Stimulated activated CD8-positive, alpha-beta memory T cell treated with anti-CD3 and anti-CD28 coated beads, Interleukin-4, amount 100 ng/mL, for 1 hour (primary cell): ENCODE measurements around the gene EPB41L3.

ENCODE experiments used
- DNase-seq, 2 donors: peaks; one replicate each; pipeline ENCODE4 v3.0.0-alpha.2; 2020; ENCODE audit warnings: low read depth in 2 of 2, low spot score in 1 of 2

EPB41L3 gene

GRCh38 chr18:5456577-5457461 is 87.0 kb downstream of the EPB41L3 start:
- DNase-seq = no peak

- no peak for DNase-seq
Measured at GRCh38 chr18:5455674-5456073, 88.1 kb downstream of the EPB41L3 start.

DNA sequence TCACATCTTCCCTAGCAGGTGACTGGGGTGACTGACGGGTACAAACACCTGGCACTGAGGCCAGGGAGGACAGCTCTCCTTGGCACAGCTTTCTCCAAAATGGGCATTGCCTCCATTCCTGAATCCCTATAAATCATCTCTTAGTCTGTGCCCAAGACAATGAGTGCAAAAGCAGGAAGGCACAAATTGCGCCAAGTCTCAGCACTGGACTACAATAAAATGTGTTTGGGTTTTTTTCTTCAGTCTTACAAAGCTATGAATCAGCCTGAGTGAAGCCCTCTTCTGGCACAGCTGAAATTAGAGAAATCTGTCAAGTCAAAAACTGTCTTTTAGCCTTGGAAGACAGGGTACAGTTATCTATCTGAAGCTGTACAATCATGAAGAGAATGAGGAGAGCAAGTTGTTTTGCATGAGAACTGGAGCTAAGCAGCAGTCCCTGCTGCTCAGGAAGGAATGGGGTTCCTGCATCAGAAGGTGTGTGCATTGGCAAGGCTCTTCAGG is 90.8 kb downstream of the EPB41L3 start:
- no peak for DNase-seq

GRCh38 chr18:5451871-5452270 is 91.9 kb downstream of the EPB41L3 start:
- DNase-seq = no peak

DNA sequence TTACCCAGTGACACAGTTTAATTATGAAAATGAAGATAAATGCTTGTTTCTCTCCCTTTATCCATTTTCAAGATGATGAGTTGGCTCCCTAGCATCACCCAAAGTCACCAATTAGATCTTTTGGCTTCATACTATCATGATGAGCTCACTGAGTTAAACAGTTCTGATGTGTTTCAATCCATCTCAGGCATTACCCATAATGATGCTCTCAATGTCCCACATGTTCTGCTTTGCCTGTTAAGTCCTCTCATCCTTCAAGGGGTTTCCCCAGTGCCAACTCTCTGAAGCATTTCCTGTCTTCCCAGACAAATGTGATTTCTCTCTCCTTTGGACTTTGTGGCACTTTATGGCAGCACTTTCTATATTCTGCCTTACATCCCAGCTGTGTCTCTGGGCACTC is 92.6 kb downstream of the EPB41L3 start:
- DNase-seq = no peak

DNA sequence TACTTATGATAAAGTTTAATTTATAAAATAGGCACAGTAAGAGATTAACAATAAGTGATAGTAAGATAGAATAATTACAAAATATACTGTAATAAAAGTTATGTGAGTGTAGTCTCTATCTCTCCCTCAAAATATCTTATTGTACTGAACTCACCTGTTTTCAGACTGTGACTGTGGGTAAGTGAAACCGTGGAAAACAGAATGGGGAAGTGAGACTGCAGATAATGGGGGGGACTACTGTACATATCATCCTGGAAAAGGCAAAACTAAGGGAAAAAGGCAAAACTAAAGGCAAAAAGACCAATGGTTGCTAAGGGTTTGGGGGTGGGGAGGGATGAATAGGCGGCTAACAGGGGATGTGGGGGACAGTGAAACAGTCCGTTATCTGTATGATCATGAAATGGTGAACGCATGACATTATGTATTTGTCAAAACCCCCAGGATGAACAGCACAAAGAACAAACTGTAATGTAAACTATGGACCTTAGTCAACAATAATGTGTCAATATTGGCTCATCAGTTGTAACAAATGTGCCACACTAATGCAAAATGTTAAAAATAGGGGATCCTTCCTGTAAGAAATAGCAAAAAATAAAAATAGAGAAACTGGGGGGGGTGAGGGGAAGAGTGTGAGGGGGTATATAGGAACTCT is 93.8 kb downstream of the EPB41L3 start:
- DNase-seq = no peak

DNA sequence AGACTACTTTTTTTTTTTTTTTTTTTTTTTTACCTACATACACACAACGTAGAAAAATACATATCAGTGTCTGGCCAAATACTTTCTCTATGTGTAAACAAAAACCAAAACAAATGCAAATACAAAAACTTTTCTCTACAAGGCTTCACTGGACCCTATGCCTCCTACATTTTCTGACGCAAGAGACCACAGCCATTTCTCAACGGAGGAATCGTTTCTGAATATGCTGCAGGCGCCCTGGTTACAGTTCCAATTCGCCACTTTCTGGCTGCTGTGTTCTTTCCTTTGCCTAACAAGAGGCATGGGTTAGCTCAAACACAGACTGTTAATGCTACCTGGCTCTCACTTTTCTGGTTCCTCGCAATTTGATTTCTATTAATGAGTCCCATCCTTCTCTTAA is 96.4 kb downstream of the EPB41L3 start:
- no peak for DNase-seq

DNA sequence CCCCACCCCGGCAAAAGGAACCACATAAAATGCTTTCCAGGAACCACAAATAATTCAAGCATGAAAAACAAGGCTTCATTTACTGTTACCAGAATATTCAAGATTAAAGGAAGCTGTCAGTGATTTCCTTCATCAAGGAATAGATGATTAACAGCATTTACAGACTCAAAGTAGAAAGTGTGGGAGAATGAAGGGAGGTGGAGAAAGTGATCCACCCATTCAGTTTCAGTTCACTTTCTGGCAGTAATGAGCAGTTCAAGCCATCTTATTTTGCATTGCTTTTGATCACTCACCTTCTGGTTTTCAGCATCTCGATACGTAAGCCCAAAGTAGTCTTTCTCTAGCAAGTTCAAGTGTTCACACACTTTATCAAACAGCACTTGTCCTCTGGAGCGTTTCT is 99.0 kb downstream of the EPB41L3 start:
- DNase-seq = no peak

GRCh38 chr18:5444269-5444668 is 99.5 kb downstream of the EPB41L3 start:
- DNase-seq = no peak

DNA sequence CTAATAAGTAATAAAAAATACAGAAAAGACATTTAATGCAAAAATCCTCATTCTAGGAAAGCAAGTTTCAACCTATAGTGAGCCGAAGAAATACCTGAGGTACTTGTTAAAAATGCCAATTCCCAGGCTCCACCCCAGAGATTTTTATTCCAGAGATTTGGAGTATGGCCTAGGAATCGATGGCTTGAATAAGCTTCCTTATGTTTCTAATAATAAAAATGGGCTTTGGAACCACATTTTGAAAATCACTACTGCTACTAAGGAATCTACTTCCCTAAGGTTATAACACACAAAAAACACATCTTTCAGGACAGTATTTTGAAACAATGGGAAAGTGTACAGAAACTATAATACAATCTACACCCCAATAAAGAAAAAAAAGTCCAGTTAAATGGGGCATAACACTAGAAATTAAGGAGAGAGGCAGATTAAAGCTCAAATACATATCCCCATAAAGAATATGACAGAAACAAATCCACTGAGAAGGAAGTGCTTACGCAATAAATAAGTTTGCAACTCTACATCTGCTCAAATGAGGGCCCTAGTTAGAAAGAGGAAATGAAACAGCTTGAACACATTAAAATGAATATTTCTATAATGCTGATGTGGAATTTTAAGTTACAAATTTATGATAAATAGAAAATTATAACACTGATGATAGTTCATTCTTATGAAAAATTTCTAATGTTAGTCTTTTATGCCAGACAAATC is 103.7 kb downstream of the EPB41L3 start:
- DNase-seq = no peak

- DNase-seq = no peak
Measured at GRCh38 chr18:5434425-5434824, 109.4 kb downstream of the EPB41L3 start.

DNA sequence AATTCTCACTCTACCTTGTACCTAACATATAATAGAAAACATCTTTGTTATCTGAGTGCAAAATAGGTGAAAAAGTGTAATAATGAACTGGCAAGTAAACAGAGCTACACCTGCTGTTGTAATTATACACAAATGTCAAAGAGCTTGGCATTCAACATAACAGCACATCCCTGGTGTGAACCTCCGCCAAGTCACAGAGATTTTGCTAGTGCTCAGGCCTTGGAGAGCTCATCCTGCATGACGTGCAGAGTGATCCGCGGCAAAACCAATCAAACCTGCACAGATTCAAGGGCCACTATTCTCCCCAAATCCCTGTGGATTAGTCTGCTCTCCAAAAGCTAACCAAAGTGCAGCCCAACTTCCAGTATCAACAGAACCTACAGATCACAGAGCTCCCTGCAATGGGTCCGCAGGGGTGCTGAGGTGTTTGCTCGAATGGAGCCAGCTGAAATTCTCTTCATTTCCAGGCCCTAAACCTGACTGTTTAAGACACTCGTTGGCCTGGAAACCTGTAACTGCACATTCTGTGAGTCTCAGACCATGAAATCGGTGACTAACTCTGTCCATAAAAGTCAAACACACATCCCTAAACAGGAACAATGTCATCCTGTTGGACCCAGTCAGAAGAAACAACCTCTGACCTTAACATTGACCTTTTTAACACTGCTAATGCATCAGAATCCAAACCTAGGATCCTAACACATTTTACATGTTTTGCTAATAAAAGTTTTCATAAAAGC is 111.8 kb downstream of the EPB41L3 start:
- no peak for DNase-seq

DNA sequence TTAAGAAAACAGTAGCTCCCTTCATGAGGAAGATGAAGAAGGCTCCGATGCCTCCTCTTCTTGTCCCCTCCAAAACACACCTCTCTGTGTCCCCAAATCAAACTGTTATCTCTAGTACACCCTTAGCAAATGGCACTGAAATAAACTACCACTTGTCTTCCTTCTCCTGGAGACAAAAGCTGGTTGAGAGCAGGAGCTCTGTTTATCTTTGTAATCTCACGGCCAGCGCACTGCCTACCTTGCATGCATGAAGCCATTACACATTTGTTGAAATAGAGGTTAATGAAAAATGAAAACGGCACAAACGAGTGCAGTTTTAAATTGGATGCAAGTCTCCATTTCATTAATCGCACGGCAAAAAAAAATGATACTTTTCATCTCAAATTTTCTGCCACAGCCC is 113.7 kb downstream of the EPB41L3 start:
- no peak for DNase-seq

- DNase-seq = no peak
Measured at GRCh38 chr18:5429681-5430080, 114.1 kb downstream of the EPB41L3 start.

GRCh38 chr18:5425721-5426120 is 118.1 kb downstream of the EPB41L3 start:
- no peak for DNase-seq

GRCh38 chr18:5424903-5425664 is 118.7 kb downstream of the EPB41L3 start:
- DNase-seq = no peak

GRCh38 chr18:5422626-5423025 is 121.2 kb downstream of the EPB41L3 start:
- no peak for DNase-seq

- no peak for DNase-seq
Measured at GRCh38 chr18:5421981-5422380, 121.8 kb downstream of the EPB41L3 start.

DNA sequence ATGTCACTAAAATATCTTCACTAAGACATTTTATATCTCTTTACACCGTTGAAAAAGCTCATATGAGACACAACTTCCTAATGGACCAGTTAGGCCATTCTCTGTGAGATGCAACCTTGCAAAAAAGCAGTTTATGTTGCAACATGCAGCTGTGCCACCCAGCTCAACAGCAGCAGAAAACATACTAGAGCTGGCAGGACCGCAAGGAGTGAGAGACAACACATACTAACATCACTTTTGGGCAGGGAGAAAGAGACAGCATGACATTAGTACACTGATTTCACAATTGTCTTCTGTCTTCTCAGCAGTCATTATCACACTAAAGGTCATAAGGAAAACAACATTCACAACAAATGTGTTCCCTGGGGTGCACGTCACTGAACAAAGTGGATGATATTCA is 122.9 kb downstream of the EPB41L3 start:
- no peak for DNase-seq

- no peak for DNase-seq
Measured at GRCh38 chr18:5419601-5420000, 124.2 kb downstream of the EPB41L3 start.
